T-helper 2 cell treated with Interferon-gamma antibody and Interleukin-4, amounts not matched to agents 5 μg/mL and 100 μg/mL, for 36 hours (primary cell): ENCODE data around the gene ABCA8.

Experiments used
- DNase-seq: peaks from one replicate; pipeline ENCODE4 v3.0.0; 2021; ENCODE audit warnings: low spot score
- H3K27ac Mint-ChIP-seq: one replicate; pipeline ENCODE4 v1.8.0; 2021; ENCODE audit warnings: mild to moderate bottlenecking, mixed read lengths
- H3K27me3 Mint-ChIP-seq: one replicate; pipeline ENCODE4 v1.8.0; 2021; ENCODE audit warnings: low read depth, mixed read lengths
- H3K36me3 Mint-ChIP-seq: one replicate; pipeline ENCODE4 v1.8.0; 2021; ENCODE audit warnings: low read depth, mixed read lengths
- H3K4me1 Mint-ChIP-seq: one replicate; pipeline ENCODE4 v1.8.0; 2021; ENCODE audit warnings: low read depth, mixed read lengths
- H3K4me3 Mint-ChIP-seq: one replicate; pipeline ENCODE4 v1.8.0; 2022; ENCODE audit warnings: mild to moderate bottlenecking, moderate library complexity, mixed read lengths
- H3K9me3 Mint-ChIP-seq: one replicate; pipeline ENCODE4 v1.8.0; 2021; ENCODE audit warnings: mixed read lengths

The ABCA8 gene

DNA sequence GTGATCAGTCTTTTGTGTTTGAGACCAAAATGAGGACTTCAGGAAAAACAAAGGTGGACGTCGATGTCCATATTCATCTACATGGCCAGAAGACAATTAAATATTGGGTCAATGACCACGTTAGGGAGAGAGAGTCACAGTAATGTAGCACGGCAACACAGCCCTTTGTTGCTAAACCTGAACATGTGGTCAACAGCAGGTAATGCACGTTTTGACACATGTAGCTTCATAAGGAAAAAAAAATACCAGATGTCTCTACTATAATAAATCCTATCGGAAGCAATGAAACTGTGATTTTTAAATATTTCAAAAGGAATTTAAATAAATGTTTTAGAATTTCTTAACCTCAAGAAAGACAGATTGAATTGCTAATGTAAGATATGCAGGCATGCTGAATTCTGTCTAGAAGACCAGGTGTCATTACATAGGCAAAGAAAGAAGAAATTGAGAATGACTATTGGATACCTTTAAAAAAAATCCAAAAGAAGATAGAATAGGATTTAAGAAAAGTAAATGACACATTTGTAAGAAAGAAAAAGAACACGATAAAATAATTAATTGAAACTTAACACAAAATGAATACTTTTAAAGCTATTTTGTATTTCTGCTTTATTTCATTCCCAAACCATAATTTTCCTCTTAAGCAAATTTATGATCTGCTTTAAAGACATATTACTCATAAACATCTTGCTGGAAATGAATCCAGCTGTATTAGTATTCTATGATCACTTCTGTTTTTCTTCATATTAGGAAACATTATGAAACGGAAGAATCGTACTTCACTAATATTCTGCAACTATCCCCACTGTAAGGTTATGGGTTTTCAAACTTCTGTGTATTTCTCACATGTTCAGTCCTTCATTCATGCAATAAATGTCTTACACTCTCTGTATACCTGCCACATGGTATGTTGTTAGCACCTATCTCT lies 30.1 kb downstream of the ABCA8 start:
- no peak for DNase-seq
- no peaks in the 10 kb centered on the region for H3K27me3 Mint-ChIP-seq
- H3K36me3 Mint-ChIP-seq = no peaks in the 10 kb centered on the region
- H3K4me1 Mint-ChIP-seq = no peaks in the 10 kb centered on the region
- H3K4me3 Mint-ChIP-seq = no peak overlapping the region
- H3K9me3 Mint-ChIP-seq = peaks cover 1% of the 10 kb centered on the region
- no peak overlapping the region for H3K27ac Mint-ChIP-seq

DNA sequence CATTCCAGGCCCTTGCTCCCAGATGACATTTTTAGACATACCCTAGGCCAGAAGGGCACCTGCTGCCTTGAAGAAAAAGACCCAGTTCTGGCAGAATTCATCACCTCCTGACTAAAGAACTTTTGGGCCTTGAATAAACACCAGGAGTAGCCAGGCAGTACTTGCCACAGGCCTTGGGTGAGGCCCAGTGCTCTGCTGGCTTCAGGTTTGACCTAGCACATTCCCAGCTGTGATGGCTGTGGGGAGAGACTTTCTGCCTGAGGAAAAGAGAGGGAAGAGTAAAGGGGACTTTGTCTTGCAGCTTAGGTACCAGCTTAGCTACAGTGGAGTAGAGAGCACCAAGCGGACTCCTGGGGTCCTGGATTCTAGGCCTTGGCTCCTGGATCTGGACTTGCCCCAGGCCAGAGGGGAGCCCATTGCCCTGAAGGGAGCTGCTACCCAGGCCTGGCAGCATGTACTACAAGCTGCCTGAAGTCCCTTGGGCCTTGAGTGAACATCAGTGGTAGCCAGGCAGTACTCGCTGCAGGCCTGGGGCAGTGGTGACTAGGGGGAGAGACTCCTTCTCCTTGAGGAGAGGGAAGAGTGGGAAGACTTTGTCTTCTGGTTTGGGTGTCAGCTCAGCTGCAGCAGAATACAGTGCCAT lies 44.3 kb downstream of the ABCA8 start:
- H3K4me3 Mint-ChIP-seq = no peak overlapping the region
- no peaks in the 10 kb centered on the region for H3K36me3 Mint-ChIP-seq
- no peaks in the 10 kb centered on the region for H3K27me3 Mint-ChIP-seq
- H3K4me1 Mint-ChIP-seq = no peaks in the 10 kb centered on the region
- no peak overlapping the region for H3K27ac Mint-ChIP-seq
- H3K9me3 Mint-ChIP-seq = no peaks in the 10 kb centered on the region
- no peak for DNase-seq

DNA sequence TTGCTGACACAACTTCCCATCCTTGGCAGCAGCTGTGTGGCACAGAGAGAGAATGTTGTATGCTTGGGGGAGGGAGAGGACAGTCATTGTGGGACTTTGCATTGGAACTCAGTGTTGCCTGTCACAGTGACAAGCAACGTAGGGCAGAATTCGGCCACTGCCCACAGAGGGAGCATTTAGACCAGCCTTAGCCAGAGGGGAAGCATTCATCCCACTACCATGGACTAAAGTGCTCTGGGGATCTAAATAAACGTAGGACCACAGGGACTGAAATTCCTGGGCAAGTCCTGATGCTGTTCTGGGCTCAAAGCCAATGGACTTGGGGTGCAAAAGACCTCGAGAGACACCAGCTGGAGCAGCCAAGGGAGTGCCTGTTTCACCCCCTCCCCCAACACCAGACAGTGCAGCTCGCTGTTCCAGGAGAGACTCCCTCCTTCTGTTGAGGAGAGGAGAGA lies 44.9 kb downstream of the ABCA8 start:
- no peak overlapping the region for H3K4me3 Mint-ChIP-seq

DNA sequence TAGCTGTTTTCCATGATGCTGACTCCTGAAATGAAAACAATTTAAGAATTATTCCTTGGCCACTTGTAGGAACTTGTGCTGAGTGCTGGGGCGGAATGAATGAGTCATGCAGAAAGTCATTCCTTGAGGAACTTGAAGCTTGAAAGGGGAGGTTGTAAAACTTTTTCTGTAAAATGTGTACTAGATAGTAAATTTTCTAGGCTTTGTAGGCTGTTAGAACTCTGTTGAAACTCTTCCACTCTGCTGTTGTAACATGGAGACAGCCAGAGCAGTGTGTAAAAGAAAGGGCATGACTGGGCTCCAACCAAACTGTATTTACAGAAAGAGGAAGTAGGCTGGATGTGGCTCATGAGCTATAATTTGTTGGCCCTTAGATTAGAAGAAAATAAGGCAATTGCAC lies 46.1 kb downstream of the ABCA8 start:
- no peaks in the 10 kb centered on the region for H3K4me1 Mint-ChIP-seq

More for the DNA sequence above, 44.9 kb downstream of the ABCA8 start:
- no peak for DNase-seq
- Mint-ChIP-seq H3K4me1 (no peaks in the 10 kb centered on the region), H3K27ac (no peak overlapping the region), H3K36me3 (no peaks in the 10 kb centered on the region), H3K27me3 (no peaks in the 10 kb centered on the region), H3K9me3 (no peaks in the 10 kb centered on the region)

DNA sequence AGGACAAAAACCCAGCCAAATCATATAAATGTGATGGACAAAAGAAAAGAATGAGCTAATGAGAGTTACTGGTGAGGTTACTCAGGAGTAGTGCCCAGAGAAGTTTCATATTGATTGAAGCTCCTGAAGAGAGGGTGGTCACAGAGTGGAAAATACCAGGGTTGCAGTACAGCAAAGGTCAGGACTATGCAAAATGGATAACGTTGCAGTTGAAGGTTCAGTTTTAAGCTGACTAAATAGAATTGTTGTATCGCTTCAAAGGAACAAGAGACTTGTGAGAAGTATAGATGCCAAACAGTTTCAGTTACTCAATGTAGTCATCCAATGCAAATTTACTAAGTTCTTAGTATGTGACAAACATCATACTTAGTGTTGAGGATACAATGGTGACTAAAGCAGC lies 47.1 kb downstream of the ABCA8 start:
- Mint-ChIP-seq H3K27ac (no peak overlapping the region), H3K9me3 (no peaks in the 10 kb centered on the region), H3K27me3 (no peaks in the 10 kb centered on the region), H3K4me1 (no peaks in the 10 kb centered on the region), H3K4me3 (no peak overlapping the region), H3K36me3 (no peaks in the 10 kb centered on the region)
- DNase-seq = no peak

More for the DNA sequence above, 46.1 kb downstream of the ABCA8 start:
- no peak for DNase-seq
- Mint-ChIP-seq H3K27me3 (no peaks in the 10 kb centered on the region), H3K27ac (no peak overlapping the region), H3K36me3 (no peaks in the 10 kb centered on the region), H3K4me3 (no peak overlapping the region), H3K9me3 (no peaks in the 10 kb centered on the region)

DNA sequence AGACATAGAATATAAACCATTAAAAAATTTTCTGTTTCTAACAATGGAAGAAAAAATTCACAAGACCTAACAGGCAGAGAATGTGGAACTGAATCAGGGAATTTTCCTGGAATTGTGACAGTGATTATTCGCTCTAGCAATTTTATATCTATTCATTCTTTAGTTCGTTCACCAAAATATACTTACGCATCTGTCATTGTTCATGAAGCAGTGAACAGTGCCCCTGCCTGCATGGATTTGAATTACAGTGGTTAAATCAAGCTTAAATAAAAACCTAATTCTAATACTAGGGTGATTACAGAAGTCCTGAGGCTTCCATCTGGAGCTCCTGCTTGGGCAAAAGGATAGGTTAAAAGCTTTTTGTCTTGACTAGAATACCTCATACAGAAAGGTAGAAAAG lies 48.6 kb downstream of the ABCA8 start:
- no peaks in the 10 kb centered on the region for H3K27me3 Mint-ChIP-seq
- no peak overlapping the region for H3K4me3 Mint-ChIP-seq

DNA sequence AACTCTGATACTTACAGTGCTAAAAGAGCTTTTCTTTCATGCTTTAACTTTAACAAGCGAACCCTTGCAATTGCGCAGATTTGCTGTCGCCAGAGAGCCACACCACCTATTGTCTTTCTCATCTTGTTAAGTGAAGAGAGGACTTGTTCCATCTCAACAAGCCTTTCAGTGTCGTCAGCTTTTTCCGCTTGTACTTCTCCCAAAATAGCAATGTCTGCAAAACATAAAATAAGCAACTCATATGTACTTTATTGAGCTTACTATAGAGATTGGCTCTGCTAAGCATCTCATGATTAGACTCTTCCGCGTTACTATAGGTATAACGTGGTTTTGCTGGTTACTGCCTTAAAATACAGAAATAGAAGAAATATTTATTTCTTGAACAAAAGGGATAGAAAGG lies 51.9 kb downstream of the ABCA8 start:
- H3K27me3 Mint-ChIP-seq = no peaks in the 10 kb centered on the region
- no peaks in the 10 kb centered on the region for H3K36me3 Mint-ChIP-seq
- no peaks in the 10 kb centered on the region for H3K4me1 Mint-ChIP-seq
- no peak for DNase-seq
- no peak overlapping the region for H3K27ac Mint-ChIP-seq
- H3K4me3 Mint-ChIP-seq = no peak overlapping the region
- H3K9me3 Mint-ChIP-seq = no peaks in the 10 kb centered on the region

More for the DNA sequence above, 48.6 kb downstream of the ABCA8 start:
- H3K4me1 Mint-ChIP-seq = no peaks in the 10 kb centered on the region
- no peak overlapping the region for H3K27ac Mint-ChIP-seq
- H3K36me3 Mint-ChIP-seq = no peaks in the 10 kb centered on the region
- DNase-seq = no peak
- H3K9me3 Mint-ChIP-seq = no peaks in the 10 kb centered on the region

DNA sequence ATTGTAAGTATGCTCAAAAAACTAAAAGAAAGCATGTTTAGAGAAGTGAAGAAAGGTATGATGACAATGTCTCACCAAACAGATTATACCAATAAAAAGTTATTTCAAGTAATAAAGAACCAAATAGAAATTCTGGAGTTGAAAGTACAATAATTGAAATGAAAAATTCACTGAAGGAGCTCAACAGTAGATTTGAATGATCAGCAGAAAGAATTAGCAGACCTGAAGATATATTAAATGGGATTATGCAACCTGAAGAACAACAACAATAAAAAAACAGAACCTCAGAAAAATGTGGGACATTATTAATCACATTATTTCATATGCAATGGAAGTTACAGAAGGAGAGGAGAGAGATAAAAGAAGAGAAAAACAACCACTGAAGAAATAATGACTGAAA lies 57.6 kb downstream of the ABCA8 start:
- Mint-ChIP-seq H3K27ac (no peak overlapping the region), H3K9me3 (peaks cover 4% of the 10 kb centered on the region), H3K4me1 (no peaks in the 10 kb centered on the region), H3K36me3 (no peaks in the 10 kb centered on the region), H3K27me3 (no peaks in the 10 kb centered on the region), H3K4me3 (no peak overlapping the region)
- DNase-seq = no peak

DNA sequence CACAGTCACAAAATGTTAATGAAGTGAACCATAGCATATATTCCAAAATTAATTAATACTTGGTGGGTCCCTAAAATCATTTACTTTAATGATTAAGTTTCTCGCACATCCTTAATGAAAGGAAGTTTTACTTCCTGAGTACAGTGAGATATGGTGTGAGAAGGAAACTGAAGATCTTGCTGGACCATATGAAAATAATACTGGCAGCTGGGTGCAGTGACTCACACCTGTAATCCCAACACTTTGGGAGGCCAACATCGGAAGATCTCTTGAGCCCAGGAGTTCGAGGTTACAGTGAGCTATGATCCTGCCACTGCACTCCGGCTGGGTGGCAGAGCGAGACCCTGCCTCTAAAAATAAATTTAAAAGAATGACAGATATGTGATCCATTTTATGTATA lies 62.5 kb downstream of the ABCA8 start:
- no peak for DNase-seq
- no peaks in the 10 kb centered on the region for H3K36me3 Mint-ChIP-seq
- H3K9me3 Mint-ChIP-seq = peaks cover 2% of the 10 kb centered on the region
- H3K27ac Mint-ChIP-seq = no peak overlapping the region
- H3K27me3 Mint-ChIP-seq = no peaks in the 10 kb centered on the region
- H3K4me3 Mint-ChIP-seq = no peak overlapping the region
- H3K4me1 Mint-ChIP-seq = no peaks in the 10 kb centered on the region

DNA sequence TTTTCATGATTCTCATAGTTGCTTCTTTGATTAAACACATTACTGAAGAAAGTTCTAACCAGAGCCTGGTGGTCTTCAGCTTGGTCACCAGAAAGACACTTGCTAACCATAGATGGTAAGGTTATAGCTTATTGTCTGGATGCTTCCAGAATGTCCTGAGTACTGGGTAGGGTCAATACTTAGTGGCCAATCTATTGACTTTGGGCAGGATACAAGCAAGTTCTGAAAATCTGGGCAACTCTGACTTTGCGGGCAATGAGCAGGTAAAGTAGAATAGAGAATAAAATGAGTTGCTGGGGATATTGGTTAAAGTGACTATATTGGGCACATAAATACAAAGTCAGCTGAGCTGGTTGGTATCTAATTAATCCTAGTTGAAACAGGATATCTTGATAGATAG lies 63.0 kb downstream of the ABCA8 start:
- no peak overlapping the region for H3K4me3 Mint-ChIP-seq
- DNase-seq = no peak
- H3K27me3 Mint-ChIP-seq = no peaks in the 10 kb centered on the region
- H3K4me1 Mint-ChIP-seq = no peaks in the 10 kb centered on the region
- no peak overlapping the region for H3K27ac Mint-ChIP-seq
- H3K9me3 Mint-ChIP-seq = no peaks in the 10 kb centered on the region
- no peaks in the 10 kb centered on the region for H3K36me3 Mint-ChIP-seq

DNA sequence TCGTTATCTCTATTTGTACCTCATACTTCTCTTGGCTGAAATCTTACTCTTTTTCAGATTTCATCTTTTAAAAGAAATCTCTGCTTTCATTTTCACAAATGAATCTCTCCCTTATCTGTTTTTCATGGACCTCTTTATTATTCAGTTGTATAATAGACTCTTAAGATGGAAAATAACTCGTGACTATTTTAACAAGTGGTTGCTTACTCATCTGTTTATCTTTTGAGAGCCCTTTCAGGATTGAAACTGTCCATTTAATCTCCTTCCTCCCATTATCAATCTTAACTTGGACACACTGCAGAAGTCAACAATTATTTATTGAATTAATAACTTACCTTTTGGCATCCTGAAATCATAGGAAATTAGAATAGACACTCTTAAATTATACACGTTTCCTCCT lies 68.8 kb downstream of the ABCA8 start:
- Mint-ChIP-seq H3K4me1 (no peaks in the 10 kb centered on the region), H3K27me3 (no peaks in the 10 kb centered on the region), H3K9me3 (no peaks in the 10 kb centered on the region), H3K4me3 (no peak overlapping the region), H3K36me3 (no peaks in the 10 kb centered on the region), H3K27ac (no peak overlapping the region)
- DNase-seq = no peak

DNA sequence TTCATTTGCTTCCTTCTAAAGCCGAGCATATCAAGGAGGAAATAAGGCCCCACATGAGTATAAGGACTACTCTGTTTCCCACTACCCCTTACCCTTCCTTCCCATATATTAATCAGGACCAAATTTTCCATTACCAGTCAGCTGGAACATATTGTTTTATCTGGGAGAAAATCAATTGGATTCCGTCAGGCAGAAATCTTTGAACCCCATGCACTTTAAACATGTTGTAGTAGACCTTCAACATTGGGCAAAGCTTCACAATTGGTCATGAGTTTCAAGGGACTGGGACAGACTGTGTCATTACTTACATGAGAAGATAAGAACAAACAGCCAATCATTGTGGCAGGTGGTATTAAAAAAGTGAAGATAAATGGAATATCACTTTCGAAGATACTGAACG lies 70.3 kb downstream of the ABCA8 start:
- Mint-ChIP-seq H3K9me3 (no peaks in the 10 kb centered on the region), H3K27ac (no peak overlapping the region)

DNA sequence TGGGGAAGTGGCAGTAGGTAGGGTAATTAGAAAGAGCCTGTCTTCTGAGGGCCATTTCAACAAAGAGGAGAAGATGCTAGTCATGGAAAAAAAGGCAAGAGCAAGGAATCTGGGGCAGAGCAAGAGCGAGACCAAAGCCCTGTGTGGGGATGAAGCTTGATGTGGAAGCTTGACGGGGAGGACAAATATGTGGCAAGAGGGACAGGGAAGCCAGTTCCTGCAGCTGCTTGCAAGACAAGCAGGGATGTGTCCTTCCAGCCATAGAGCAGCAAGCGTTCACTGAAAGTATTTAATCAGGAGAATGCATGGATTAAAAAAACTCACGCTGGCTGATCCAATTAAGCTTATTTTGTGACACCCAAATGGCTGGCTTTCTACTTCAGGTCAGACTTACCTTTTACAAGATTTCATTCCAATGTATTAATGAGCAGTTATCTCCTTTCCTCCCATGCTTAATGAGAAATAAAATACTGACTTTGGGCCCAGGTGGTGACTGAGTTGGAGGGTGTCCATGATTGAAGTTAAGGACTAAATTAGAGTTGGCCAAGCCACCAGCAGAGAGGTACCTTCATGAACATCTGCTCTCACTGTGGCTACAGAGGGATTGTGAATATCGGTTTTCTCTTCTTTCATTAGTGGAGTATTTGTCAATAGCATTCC lies 76.8 kb downstream of the ABCA8 start:
- Mint-ChIP-seq H3K9me3 (peaks cover 4% of the 10 kb centered on the region), H3K4me1 (no peaks in the 10 kb centered on the region), H3K27me3 (no peaks in the 10 kb centered on the region), H3K36me3 (no peaks in the 10 kb centered on the region), H3K27ac (no peak overlapping the region), H3K4me3 (no peak overlapping the region)
- DNase-seq = no peak

More for the DNA sequence above, 70.3 kb downstream of the ABCA8 start:
- H3K27me3 Mint-ChIP-seq = no peaks in the 10 kb centered on the region
- no peak for DNase-seq
- no peaks in the 10 kb centered on the region for H3K36me3 Mint-ChIP-seq
- no peak overlapping the region for H3K4me3 Mint-ChIP-seq
- H3K4me1 Mint-ChIP-seq = no peaks in the 10 kb centered on the region

DNA sequence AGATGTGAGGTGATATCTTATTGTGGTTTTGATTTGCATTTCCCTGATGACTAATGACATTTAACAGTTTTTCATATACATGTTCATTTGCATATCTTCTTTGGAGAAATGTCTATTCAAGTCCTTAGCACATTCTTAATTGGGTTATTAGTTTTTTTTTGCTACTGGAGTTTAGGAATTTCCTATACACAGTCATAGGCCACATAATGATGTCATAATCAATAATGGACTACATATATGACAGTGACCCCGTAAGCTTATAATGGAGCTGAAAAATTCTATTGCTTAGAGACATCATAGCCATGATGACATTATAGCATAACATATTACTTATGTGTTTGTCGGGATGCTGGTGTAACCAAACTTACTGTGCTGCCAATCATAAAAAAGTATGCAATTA lies 83.7 kb downstream of the ABCA8 start:
- H3K9me3 Mint-ChIP-seq = no peaks in the 10 kb centered on the region
- H3K27me3 Mint-ChIP-seq = no peaks in the 10 kb centered on the region
- H3K4me3 Mint-ChIP-seq = no peak overlapping the region
- H3K36me3 Mint-ChIP-seq = no peaks in the 10 kb centered on the region
- no peak for DNase-seq
- no peak overlapping the region for H3K27ac Mint-ChIP-seq
- H3K4me1 Mint-ChIP-seq = no peaks in the 10 kb centered on the region
